Esophagus squamous epithelium (tissue), 5 donors: ENCODE data around the gene FAM89A. TPM values are rescaled to one million over a fixed set of nuclear protein-coding genes. Genes with fewer than 3 reads are reported as not detected.

Experiments used
- DNase-seq: peaks from one replicate; lab custom pipeline; 2025; lab: John Stamatoyannopoulos, UW
- H3K27ac ChIP-seq, 4 donors: fragments of 200-600 bp; sonication (generic); one replicate each; pipeline ENCODE4 v1.5.1; 2016 to 2019; ENCODE audit warnings: mild to moderate bottlenecking in 1 of 4
- H3K27me3 ChIP-seq, 4 donors: fragments of 200-600 bp; sonication (generic); 1 replicate in 3 of 4; 2 replicates in 1 of 4; pipeline versions ENCODE4 v1.5.1 to v1.6.0; 2017 to 2021; ENCODE audit warnings: antibody characterized with exemption in 1 of 4
- H3K36me3 ChIP-seq, 3 donors: fragments of 200-600 bp; sonication (generic); one replicate each; pipeline ENCODE4 v1.5.1; 2016 to 2019
- H3K4me1 ChIP-seq, 3 donors: fragments of 200-600 bp; sonication (generic); one replicate each; pipeline ENCODE4 v1.5.1; 2017 to 2019
- H3K4me3 ChIP-seq, 4 donors: fragments of 200-600 bp; sonication (generic); 1 replicate in 3 of 4; 2 replicates in 1 of 4; pipeline ENCODE4 v1.5.1; 2016 to 2019; ENCODE audit warnings: mild to moderate bottlenecking in 2 of 4, moderate library complexity in 1 of 4
- H3K9me3 ChIP-seq, 3 donors: fragments of 200-600 bp; sonication (generic); one replicate each; pipeline ENCODE4 v1.5.1; 2016 to 2019
- POLR2A ChIP-seq, 4 donors: fragments of 450-650 bp; IDR thresholded peaks; one replicate each; pipeline ENCODE4 v1.6.1; 2017; ENCODE audit warnings: antibody characterized with exemption in 4 of 4, mild to moderate bottlenecking in 4 of 4, moderate library complexity in 3 of 4
- WGBS, 2 donors: methylation state at CpG; one replicate each; pipeline ENCODE4 v1.1.5; 2018; 5-methylcytosine and 5-hydroxymethylcytosine counted together
- intact Hi-C: fragments of 100-400 bp; cut with DNase I; formaldehyde crosslinking; loops from one replicate; pipeline ENCODE4 v1.15.0; 2022
- total RNA-seq, 4 donors: library from RNA; depleted of rRNA; stranded (reverse); fragments of >200 nt; gene quantifications; one replicate each; pipeline ENCODE4 v1.1.0, GENCODE V29; 2016
- TF ChIP-seq, protein P1 (sequence below), 6 experiments: fragments of 450-650 bp in 4 of 6; fragments of 200-600 bp in 2 of 6; sonication (generic) in 2 of 6; IDR thresholded peaks; one replicate each; pipeline ENCODE4 v1.5.1; 2016 to 2019; ENCODE audit warnings: antibody characterized with exemption in 6 of 6, mild to moderate bottlenecking in 4 of 6, moderate library complexity in 4 of 6
- donor health status: DM: yes; HTN: yes; CAD: no.

The FAM89A gene
- total RNA-seq, 4 donors from 2014 or later = 5.0 to 24.8 (median 17.1) TPM

DNA sequence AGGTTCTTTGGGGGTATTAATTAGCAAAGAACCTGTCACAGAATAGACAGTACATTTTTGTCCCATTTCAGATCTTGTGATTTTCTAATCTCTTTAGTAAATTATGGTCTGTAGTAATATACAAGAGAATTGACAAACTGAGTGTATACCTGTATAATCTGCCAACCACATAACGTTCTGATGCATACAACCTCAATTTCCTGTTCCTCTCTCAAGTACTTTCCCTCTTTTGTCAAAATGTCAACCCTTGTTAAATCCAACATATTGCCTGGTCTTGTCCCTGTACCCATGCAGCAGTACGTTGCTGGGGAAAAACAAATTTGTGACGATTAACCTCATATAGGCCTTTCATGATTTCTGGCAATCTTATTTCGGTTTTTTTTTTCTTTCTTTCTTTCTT, 60.1 kb downstream of the FAM89A start:
- no peak for DNase-seq
- peaks cover 0 to 19% (median 0%) of the 10 kb centered on the region in 3 donors for H3K36me3 ChIP-seq
- H3K4me3 ChIP-seq = peak overlapping the region; percentile 61 to 96 (median 78)
- peaks cover 0 to 28% (median 13%) of the 10 kb centered on the region in 3 donors for H3K4me1 ChIP-seq
- TF ChIP-seq, protein P1, sequence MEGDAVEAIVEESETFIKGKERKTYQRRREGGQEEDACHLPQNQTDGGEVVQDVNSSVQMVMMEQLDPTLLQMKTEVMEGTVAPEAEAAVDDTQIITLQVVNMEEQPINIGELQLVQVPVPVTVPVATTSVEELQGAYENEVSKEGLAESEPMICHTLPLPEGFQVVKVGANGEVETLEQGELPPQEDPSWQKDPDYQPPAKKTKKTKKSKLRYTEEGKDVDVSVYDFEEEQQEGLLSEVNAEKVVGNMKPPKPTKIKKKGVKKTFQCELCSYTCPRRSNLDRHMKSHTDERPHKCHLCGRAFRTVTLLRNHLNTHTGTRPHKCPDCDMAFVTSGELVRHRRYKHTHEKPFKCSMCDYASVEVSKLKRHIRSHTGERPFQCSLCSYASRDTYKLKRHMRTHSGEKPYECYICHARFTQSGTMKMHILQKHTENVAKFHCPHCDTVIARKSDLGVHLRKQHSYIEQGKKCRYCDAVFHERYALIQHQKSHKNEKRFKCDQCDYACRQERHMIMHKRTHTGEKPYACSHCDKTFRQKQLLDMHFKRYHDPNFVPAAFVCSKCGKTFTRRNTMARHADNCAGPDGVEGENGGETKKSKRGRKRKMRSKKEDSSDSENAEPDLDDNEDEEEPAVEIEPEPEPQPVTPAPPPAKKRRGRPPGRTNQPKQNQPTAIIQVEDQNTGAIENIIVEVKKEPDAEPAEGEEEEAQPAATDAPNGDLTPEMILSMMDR (IDR thresholded peaks at IDR 0.05) = no peak
- TF ChIP-seq POLR2A (IDR thresholded peaks at IDR 0.05) = no peak
- intact Hi-C loops = no loop called here
- no peaks in the 10 kb centered on the region for H3K9me3 ChIP-seq
- 39 to 42% methylated on average over 4 of the region's 4 CpGs for WGBS, 2 donors
- peak overlapping the region in 1 of 4 donors; percentile 77 for H3K27ac ChIP-seq
- no peaks in the 10 kb centered on the region for H3K27me3 ChIP-seq

DNA sequence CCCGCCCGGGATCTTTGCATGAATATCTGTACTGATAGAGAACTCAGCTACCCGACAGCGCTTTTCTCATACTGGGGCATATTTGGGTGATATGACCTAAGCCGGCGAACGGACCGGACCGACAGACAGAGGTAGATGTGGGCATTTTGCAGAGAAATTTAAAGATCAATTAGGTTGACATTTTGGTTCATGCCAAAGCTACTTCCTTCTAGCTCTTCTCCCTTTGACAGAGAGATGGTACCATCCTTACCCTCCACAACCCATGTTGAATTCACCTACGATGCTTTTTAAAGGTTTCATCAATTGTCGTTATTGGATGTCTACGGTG, 60.7 kb downstream of the FAM89A start:
- Histone ChIP-seq H3K27me3 (no peaks in the 10 kb centered on the region), H3K4me1 (peaks cover 0 to 28% (median 13%) of the 10 kb centered on the region in 3 donors), H3K4me3 (peak overlapping the region; percentile 61 to 96 (median 78)), H3K9me3 (no peaks in the 10 kb centered on the region), H3K36me3 (peaks cover 0 to 19% (median 0%) of the 10 kb centered on the region in 3 donors), H3K27ac (peak overlapping the region; percentile 68 to 84 (median 80))
- intact Hi-C loops = no loop called here
- WGBS, 2 donors = 3 to 4% methylated on average over 12 of the region's 12 CpGs
- TF ChIP-seq, protein P1 (IDR thresholded peaks at IDR 0.05) = no peak
- no peak for TF ChIP-seq POLR2A (IDR thresholded peaks at IDR 0.05)
- no peak for DNase-seq

DNA sequence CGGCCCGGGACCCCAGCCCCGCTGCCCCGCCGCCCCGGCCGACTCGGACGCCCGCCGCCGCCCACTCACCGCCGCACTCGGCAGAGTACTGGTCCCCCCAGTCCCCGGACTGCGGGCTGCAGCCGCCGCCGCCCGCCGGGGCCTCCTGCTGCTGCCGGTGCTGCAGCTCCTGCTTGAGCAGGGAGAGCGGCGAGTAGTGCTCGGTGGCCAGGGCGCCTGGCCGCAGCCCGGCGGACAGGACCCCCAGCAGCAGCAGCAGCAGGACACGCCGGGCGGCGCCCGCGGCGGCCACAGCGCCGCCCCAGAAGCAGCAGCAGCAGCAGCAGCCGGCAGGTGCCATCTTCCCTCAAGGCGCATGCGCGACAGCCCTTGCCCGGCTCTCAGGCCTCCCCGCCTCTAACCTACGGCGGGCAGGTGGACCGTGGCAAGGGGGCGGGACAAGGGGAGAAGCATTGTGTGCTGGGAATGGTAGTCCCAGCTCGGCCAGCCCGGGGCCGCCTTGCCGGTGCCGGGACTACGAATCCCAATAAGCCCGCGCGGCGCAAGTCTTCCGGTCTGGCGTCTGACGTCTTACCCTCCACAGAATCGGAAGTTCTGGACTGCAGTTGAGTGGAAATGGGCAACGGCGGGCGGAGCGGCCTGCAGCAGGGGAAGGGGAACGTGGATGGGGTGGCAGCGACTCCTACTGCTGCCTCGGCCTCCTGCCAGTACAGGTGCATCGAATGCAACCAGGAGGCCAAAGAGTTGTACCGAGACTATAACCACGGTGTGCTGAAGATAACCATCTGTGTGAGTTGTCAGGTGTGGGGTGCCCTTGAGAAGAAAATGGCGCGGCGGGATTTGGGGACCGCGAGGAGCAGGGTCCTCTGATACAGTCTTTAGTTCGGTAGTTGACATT, 61.3 kb downstream of the FAM89A start, which contains the start of the genes ARV1 and TTC13:
TSS of gene ARV1 (plus strand) at position 604 of the 898 bp plus-strand sequence. CDS start at position 616, 12 bp downstream.
TSS of gene TTC13 (minus strand) at position 371 of the 898 bp plus-strand sequence. CDS start at position 340, 31 bp downstream.
- TF ChIP-seq, protein P1 (IDR thresholded peaks at IDR 0.05) = peak in 3 of 6 experiments; percentile 18 to 52 (median 28)
- peak in 3 of 4 donors; percentile 38 to 68 (median 62) for TF ChIP-seq POLR2A (IDR thresholded peaks at IDR 0.05)
- Histone ChIP-seq H3K4me1 (peaks cover 0 to 29% (median 13%) of the 10 kb centered on the region in 3 donors), H3K4me3 (peak within 1 kb of the TSS; percentile 61 to 96 (median 78)), H3K27me3 (no peaks in the 10 kb centered on the region), H3K36me3 (peaks cover 0 to 19% (median 0%) of the 10 kb centered on the region in 3 donors), H3K27ac (peak within 1 kb of the TSS; percentile 68 to 84 (median 80)), H3K9me3 (no peaks in the 10 kb centered on the region)
- peak; percentile 95 for DNase-seq
- intact Hi-C loops = no loop called here
- 0 to 1% methylated on average over 10 to 12 of the region's 79 CpGs for WGBS, 2 donors

DNA sequence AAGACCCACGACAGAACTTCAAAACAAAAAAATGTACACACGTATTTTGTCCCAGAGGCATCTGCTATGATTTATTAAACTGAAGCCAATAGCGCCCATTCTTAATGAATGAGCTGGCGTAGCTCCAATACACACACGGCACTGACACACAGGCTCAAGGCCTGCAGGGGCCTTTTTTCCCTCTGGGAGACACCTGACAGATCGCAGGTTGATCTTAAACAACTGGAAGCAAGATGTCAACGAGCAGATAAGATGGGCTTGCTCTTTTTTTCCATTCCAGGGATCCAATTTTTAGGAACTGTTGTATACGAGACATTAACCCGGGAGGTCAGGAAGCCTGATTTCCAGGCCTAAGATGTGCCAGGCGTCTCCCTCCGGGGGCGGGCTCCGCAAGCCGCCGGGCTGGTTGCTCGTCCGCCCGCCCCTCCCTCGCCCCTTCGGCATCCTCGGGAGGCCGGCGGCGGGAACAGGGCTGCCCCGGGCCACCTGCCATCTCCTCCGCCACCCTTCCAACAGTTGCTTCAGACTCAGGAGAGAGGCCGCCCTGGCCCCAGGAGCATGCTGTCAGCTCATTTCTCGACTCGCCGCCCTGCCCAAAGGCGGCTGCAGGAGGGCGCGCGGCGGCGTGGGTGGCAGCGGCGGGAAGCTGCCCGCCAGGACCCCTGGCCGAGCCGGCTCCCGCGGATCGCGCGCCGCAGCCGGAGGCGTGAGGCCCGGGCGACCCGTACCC, 62.1 kb downstream of the FAM89A start:
- intact Hi-C loops = no loop called here
- H3K27me3 ChIP-seq = no peaks in the 10 kb centered on the region
- peak overlapping the region; percentile 48 to 84 (median 80) for H3K27ac ChIP-seq
- H3K4me3 ChIP-seq = peak overlapping the region; percentile 61 to 96 (median 78)
- DNase-seq = no peak
- H3K36me3 ChIP-seq = peaks cover 0 to 19% (median 0%) of the 10 kb centered on the region in 3 donors
- WGBS, 2 donors = 1 to 2% methylated on average over 16 to 20 of the region's 52 CpGs
- H3K4me1 ChIP-seq = peaks cover 0 to 34% (median 13%) of the 10 kb centered on the region in 3 donors
- H3K9me3 ChIP-seq = no peaks in the 10 kb centered on the region
- TF ChIP-seq, protein P1 (IDR thresholded peaks at IDR 0.05) = no peak
- TF ChIP-seq POLR2A (IDR thresholded peaks at IDR 0.05) = no peak
